ENCODE measurements around the gene TCERG1L. TPM values are rescaled to one million over a fixed set of nuclear protein-coding genes. Genes with fewer than 3 reads are reported as not detected.
"Not testable (repeated sequence)": the region's sequence is repeated elsewhere in the genome, so short reads cannot be mapped to it uniquely, and the experiment has no call there.

TCERG1L gene
- total RNA-seq, 2 experiments from 2014 or later = 0.70 to 0.80 TPM

DNA sequence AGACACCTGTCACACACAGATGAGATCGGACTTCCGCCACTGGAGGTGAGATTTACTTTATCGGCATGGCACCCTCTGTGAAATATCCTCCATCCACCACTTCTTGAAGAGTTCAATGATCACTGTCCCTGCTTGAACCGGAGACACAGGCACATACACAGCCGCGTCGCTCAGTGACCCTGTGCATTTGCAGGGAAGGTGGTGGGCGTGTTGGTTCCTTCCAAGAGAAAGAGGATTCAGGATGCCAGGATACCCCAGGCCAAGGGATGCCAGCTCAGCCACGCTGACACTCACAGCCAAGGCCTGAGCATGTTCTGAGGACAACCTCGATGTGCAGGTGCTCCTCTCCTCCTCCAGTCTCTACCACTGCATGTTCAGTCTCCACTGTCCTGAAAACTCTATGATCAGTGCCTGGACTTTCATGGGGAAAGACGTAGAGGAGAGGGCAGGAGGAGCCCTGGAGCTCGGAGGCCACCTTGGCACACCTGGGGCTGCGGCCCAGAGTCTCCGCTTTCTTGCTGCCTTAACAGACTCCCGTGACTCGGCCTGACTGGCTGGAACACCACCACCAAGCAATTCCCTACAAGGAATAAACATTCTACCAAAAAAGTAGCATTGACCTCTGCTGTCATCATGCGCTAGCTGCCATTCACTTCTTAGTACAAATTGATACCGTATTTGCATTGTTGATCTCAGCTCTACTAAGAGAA is 115.2 kb downstream of the TCERG1L start:
- ChIA-PET CTCF (no interaction called here), POLR2A (no interaction called here)

DNA sequence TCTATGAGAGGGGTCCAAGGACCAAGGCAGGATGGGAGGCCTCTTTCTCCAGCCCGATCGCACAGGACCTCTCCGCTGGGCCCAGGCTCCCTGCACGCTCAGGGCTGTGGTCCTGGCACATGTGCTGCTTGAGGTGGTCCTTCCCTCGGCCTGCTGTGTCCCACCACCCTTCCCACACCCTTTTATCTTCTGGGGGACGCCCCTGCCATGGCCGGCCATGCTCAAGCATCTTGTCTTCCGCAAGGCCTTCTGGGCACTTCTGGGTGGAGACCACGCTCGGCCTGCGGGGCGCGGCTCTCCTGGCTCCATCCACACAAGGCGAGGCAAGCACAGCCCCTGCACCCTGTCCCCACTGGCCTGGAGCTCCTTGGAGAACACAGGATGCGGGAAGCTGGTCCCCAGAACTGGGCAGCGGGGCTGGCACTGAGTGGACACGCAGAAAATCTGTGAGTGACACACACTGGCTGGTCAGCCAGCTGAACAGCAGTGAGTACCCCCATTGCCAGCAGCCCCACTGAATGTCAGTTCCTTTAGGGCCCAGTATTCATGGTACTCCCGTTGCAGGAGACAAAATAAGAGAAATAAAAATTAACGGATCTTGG is 115.9 kb downstream of the TCERG1L start:
- ChIA-PET POLR2A (no interaction called here), CTCF (no interaction called here)

DNA sequence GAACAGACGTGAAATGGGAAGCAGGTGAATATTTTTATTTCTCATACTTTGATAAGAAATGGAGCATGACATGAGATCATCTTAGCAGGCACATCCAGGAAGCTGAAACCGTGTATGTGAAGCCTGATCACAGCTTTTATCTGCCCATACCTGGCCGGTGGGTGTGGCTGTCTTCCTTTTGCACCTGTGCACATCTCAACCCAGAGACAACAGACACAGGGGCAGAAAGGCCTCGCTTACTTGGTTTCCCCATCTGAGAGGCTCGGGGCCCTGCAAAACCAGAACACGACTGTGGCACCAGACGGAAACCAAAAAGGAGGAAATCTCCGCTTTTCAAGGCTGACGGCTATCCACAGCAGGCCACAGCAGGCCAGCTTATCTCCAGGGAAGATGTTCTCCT is 116.4 kb downstream of the TCERG1L start:
- POLR2A ChIA-PET = no interaction called here
- CTCF ChIA-PET = no interaction called here

DNA sequence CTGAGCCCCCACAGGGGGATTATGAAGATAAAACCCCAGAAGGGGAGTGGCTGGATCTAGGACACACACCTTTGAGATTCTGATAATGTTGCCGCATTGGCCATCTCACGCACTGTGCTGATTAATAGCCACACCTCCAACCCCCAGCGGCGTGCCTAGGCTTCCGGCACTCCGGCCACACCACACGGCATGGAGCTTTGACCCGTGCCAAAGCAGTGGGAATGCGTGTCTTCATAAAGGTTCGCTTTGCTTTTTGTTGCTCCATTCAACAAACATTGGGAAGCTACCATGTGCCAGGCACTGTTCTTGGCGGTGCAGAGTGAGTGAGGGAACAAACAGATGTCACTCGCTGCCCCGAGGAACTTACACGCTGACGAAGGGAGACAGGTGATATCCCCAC is 117.6 kb downstream of the TCERG1L start:
- ChIA-PET CTCF (no interaction called here), POLR2A (no interaction called here)

DNA sequence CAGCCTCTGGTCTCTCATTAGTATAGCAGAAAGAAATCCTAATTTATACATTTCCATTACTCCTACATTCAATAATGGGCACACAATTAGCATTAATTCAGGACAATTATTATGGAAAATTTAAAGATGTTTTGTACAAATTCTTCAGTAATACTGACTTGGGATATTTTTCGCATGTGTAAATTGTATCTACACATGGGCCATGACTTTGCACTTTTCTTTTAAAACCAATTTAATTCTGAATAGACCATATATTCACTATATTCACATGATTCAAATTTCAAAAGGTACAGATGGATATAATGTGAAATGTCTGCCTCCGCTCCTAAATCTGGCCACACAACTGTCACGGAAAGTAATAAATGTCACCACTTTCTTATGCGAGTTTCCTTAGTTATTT is 123.0 kb downstream of the TCERG1L start:
- POLR2A ChIA-PET = no interaction called here
- CTCF ChIA-PET = no interaction called here

DNA sequence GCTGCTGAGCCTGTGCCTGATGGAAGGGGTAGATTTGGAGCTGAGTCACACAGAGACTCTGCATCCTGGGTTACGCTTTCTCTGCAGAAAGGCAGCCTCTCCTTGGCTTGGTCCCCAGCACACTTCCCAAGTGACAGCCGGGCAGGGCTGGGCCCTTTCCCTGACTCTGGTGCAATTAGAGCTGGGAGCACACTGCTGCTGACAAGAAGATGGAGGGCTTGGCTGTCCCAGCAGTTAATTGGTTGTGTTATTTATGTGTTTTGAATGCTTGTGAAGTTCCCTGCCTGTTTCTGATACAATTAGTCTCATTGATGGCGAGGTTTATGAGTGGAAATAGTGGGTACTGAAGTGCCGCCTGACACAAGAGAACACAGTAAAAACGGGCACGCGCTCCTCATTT is 123.6 kb downstream of the TCERG1L start:
- ChIA-PET POLR2A (no interaction called here), CTCF (no interaction called here)

DNA sequence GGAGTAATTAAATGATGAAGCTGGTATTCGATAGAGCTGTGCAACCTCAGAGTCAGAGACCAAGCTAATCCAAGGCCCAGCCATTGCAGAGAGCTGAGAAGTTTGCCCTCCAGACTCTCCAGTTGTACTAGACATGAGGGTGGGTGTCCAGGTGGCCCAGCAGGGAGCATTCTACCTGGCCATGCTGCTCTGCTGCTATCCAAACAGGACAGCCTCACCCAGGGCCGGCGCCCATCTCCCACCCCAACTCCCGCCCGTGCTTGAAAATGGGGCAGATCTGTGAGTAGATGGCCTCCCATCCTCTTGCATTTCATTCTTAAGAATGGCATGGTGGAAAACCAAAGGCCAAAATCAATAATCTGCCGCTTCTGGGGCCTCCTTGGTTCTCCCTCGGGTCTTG is 124.2 kb downstream of the TCERG1L start:
- ChIA-PET CTCF (no interaction called here), POLR2A (no interaction called here)

DNA sequence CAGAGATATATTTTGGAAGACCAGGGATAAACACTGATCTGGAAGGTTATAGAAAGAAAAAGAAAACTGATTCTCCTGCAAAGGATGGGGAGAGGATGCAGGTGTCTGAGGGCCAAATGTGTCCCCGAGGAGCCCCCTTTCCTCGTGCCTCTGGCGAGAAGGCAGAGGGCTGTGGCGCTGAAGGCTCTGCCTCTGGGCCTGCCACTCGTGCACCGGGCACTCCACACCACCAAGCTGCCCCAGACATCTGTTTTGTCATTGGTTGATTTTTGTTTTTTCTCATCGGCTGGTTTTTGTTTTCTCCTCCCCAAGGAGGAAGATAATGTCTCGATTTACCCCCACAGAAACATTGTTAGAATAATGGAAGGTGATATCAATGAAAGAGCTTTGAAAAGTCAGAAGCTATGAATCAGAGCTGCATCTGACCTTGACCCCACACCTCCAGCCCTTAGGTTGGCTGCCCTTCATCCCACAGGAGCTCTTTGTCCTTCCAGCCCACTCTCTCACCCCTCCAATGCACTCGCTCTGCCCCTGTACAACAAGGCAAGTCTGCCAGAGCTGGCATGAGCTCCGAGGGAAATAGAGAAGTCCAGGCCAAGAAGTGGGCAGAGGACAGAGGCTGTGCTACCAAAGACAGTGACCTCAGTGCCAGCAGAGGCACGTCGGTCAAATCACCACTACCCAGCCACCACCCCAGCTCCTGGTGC is 124.8 kb downstream of the TCERG1L start:
- POLR2A ChIA-PET = no interaction called here
- CTCF ChIA-PET = no interaction called here

DNA sequence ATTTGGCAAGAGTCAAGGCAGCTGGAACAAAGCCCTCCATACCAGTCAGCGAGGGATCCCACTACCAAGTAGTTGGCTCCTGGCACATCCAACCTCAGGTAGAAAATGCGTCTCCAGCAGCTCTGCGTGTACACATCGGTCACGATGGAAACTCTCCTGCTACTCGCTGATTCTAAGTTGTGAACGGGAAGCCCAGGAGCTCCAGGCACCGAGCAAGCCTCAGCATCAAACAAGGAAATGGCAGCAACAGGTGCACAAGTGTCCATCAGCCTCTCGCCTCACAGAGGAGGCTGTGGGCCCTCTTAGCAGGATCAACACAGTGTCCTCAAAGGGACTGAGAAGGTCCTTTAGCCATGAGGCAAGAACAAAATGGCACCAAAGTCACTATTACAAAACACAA is 127.0 kb downstream of the TCERG1L start:
- CTCF ChIA-PET = no interaction called here
- POLR2A ChIA-PET = no interaction called here

DNA sequence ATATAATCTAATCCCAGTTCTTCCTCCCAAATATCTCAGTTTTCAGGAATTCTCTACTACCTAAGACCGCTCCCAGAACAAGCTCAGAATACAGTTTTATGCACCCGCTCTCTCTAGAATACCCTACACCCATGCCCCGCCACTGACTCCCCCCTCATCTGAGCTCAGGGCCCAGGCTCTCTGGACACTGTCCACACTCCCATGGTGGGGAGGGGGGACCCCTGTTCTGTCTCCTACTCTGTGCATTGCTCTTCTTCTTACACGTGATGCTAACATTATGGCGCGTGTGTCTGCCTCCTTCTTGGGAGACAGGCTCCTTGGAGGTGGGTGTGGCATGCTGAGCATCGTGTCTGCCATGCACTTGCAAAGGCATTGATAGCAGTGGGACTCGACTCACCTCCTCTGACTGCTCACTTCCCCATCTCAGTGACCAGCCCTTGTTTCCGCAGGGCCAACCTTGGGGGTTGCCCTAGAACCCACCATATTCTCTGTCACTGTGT is 127.9 kb downstream of the TCERG1L start:
- CTCF ChIA-PET = no interaction called here
- POLR2A ChIA-PET = no interaction called here

DNA sequence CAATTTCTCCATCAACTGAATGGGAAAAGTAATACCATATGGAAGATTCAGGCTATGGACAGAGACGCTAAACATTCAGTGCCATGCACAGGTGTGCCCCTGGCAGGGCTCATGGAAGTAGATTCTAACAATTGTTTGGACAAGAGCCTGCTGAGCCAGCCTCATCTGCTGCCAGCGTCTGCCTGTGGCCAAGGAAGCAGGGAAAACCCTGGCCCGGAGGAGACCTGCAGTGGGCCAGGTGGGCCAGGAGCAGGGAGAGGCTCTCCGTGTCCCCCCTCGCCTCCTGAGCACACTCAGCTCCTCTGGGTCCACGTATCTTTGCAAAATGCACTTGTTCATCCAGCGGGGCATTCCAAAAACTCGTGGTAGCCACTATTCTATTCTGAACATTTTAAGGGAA is 130.1 kb downstream of the TCERG1L start:
- CTCF ChIA-PET = no interaction called here
- POLR2A ChIA-PET = no interaction called here

DNA sequence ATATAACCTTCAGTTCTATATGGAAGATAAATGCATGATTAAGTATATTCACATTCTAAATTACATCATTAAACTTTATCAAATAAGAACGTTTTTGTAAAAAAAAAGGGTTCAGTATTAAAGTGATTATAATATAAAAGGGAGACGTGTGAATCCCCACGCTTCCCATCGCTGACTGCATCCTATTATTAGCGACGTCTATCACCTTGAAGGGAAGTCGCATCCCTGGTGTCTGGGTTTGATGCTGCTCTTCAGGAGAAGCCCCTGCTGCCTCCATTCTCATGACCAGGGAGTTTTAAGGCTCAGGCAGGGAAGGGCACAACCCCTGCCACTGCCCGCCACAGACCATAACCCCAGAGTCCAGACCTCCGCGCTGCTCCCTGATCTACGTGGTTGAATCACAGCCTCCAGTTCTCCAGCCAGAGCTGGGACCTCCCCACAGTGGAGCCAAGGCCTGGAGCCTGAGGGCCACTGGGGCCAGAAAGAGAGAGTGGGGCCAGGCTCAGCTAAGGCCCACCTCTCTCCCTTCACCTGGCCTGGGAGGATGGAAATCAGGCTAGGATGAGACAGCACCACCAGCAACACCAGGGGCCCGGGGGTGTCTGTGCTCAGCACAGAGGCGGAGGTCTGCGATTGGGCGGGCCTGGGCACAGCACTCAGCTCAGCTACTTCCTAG is 130.6 kb downstream of the TCERG1L start:
- CTCF ChIA-PET = no interaction called here
- POLR2A ChIA-PET = no interaction called here

DNA sequence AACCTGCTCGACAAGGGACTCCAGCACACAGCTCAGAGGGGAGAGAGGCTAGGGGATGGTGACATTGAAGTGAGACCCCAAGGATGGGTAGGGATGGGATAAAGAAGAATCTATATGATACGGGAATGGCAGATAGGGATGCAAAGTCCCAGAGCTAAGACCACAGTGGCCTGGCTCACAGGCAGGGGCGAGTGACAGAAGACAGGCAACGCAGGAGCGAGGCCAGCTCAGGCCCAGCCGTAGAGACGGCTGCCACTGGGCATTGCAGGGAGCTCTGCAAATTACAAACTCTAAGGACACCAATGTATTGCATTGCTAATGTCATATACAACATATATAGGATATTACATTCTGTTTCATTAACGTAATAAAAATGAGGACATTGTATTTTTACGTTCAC is 131.4 kb downstream of the TCERG1L start:
- CTCF ChIA-PET = no interaction called here
- POLR2A ChIA-PET = no interaction called here

DNA sequence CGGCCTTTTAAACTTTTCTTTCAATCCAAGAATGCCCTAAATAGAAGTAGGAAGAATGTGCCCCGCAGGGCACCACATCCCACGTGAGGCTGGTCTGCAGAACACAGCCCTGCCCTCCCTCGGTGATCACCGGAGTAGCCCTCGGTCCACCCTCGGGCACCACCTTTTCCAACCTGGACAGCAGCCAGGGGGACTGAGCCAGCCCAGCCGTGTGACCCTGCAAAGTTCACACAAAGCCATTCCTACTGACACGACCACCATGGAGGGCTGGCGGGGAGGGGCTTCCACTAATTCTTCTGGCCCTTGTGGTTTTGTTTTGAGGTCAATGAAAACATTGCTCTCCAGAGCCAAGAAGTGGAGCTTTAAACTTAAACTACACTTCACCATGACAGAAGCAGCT is 132.2 kb downstream of the TCERG1L start:
- ChIA-PET CTCF (no interaction called here), POLR2A (no interaction called here)

DNA sequence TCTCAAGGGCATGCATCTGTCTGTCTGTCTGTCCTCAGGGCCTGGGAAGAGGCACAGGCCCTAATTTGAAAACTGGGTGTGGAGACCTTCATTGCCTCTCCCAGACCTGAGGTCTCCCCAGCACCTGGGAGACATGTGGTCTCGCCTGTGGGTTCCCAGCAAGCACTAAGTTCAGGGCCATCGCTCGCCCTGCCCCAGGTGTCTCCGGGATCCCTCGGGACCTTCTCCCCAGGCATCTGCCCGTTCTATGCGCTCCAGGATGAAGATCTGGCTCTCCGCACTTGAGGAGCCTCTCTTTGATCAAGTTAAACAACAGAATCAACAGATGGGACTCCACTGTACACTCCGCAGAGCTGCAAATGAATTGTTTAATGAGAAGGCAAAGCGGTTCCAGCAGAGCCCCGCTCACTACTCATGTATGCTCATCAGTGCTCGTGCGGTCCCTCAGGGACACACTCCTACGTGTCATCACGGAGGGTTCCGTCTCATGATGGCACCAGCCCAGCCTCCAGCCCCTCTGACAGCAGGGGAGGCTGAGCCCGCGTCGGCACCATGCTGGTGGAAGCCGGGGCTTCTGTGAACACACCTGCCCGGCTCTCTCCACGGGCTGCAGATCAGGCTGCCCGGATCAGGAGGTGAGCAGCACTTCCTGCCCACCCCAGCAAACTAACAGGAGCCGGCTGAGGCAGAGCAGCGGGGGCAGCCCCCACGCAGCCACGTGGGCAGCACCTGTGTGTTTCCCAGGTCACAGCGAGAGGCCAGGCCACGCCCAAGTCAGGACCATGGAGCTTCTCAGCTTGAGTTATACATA is 132.8 kb downstream of the TCERG1L start:
- POLR2A ChIA-PET = no interaction called here
- CTCF ChIA-PET = no interaction called here

DNA sequence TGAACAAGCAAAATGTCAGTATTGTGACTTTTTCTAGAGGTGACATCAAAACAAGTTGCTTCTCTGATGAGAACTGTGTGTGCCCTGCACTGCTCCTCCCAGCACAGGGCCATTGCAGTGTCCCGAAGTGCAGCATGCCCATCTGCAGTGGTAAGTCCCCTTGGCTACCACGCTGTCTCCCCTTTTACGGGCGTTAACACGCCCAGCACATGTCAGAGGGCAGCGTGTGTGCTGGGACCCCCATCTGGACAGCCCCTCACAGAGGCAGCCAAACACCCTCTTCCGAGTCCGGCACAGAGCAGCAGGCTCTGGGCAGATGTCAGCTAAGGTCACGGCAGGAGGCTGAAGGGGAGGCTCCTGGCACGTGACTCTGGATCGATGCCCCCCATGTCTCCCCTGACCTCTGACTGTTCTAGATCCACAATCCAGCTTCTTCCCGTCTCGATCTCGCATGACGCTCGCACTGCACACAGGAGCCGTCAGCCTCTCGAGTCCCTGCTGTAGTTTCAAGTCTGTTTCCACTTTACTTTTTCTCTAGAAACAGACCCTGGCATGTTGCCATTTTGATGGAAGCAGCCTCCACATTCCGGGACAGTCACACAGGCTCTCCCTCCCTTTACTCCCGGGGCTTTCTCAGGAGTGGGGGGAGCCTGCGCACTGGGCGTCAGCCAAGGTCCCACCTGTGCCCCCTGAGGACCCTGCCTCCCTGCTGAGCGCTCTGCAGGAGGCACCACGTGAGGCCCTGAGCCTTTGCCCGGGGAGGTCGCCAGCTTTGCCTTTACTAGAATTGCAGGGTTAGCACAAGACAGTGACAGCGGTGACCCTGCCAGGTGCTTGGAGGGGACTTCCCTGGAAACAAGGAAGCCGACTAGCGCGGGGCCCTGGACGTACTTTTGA is 133.8 kb downstream of the TCERG1L start:
- CTCF ChIA-PET = no interaction called here
- POLR2A ChIA-PET = no interaction called here

DNA sequence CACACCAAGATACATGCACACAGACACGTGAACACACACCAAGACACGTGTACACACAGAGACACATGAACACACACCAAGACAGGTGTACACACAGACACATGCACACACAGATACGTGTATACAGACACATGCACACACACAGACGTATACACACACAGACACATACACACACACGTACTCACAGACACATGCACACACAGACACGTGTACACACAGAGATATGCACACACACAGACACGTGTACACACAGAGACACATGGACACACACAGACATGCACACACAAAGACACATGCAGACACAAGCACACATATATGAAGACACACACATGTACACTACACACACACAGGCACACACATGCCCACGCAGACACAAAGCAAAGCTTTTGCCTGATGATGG is 134.6 kb downstream of the TCERG1L start:
- CTCF ChIA-PET = no interaction called here
- POLR2A ChIA-PET = no interaction called here

DNA sequence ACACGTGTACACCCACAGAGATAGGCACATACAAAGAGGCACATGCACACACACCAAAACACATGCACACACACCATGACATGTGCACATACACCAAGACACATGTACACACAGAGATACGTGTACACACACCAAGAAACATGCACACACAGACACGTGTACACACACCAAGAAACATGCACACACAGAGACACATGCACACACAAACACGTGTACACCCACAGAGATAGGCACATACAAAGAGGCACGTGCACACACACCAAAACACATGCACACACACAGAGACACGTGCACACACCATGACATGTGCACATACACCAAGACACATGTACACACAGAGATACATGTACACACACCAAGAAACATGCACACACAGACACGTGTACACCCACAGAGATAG is 135.2 kb downstream of the TCERG1L start:
- POLR2A ChIA-PET, CTCF ChIA-PET: not testable (repeated sequence)

DNA sequence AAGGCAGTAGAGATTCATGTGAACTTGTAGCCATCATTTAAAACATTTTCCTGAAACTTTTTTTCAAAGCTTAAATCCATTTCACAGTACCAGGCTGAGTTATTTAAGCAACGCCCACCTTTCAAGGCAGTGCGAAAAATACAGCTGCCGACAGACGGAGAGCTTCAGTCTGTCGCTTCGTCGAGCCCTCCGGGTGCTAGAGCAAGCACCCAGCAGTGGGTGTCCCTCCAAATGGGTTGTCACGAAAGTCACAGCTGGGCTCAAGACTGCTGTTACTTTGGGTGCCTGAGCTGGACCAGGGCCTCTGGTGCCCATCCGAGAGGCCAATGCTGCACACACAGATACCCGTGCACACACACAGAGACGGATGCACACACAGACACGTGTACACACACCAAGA is 135.6 kb downstream of the TCERG1L start:
- ChIA-PET POLR2A (no interaction called here), CTCF (no interaction called here)

Data from activated CD8-positive, alpha-beta memory T cell treated with anti-CD3 and anti-CD28 coated beads for 36 hours (primary cell).